Loucy (cell line): ENCODE results near the gene SPNS3.

ENCODE experiments used
- H2AFZ ChIP-seq: fragments of 200-600 bp; sonication (generic); 2 replicates; pipeline ENCODE4 v1.6.0; 2016; ENCODE audit warnings: antibody characterized with exemption, mild to moderate bottlenecking, low read length, moderate library complexity
- H3F3A ChIP-seq: fragments of 200-600 bp; 2 replicates; pipeline ENCODE4 v1.6.0; 2016; ENCODE audit warnings: antibody characterized with exemption, low read depth, mild to moderate bottlenecking
- H3K27me3 ChIP-seq: fragments of 200-600 bp; sonication (generic); 2 replicates; pipeline ENCODE4 v1.6.1; 2014; ENCODE audit warnings: low read length, mild to moderate bottlenecking; ENCODE audit not compliant: insufficient read depth, poor library complexity, severe bottlenecking
- H3K36me3 ChIP-seq: fragments of 200-600 bp; sonication (generic); 2 replicates; pipeline ENCODE4 v1.6.1; 2016; ENCODE audit warnings: low read length; ENCODE audit not compliant: insufficient read depth
- H3K4me1 ChIP-seq: fragments of 200-600 bp; sonication (generic); 2 replicates; pipeline ENCODE4 v1.5.1; 2014; ENCODE audit warnings: low read length, mild to moderate bottlenecking; ENCODE audit not compliant: insufficient read depth, poor library complexity, severe bottlenecking
- H3K4me2 ChIP-seq: fragments of 200-600 bp; sonication (generic); 2 replicates; pipeline ENCODE4 v1.6.0; 2014; ENCODE audit warnings: antibody characterized with exemption, low read length, low read depth, mild to moderate bottlenecking; ENCODE audit not compliant: poor library complexity, severe bottlenecking
- H3K4me3 ChIP-seq: fragments of 200-600 bp; sonication (generic); 2 replicates; pipeline ENCODE4 v1.5.1; 2014; ENCODE audit warnings: low read length, mild to moderate bottlenecking, mixed read lengths; ENCODE audit not compliant: poor library complexity, severe bottlenecking
- H3K79me2 ChIP-seq: fragments of 200-600 bp; sonication (generic); 2 replicates; pipeline ENCODE4 v1.6.1; 2014; ENCODE audit warnings: low read length; ENCODE audit not compliant: insufficient read depth
- H3K9ac ChIP-seq: fragments of 200-600 bp; sonication (generic); 2 replicates; pipeline ENCODE4 v1.6.0; 2014; ENCODE audit warnings: mild to moderate bottlenecking, low read depth, low read length, moderate library complexity; ENCODE audit not compliant: poor library complexity, severe bottlenecking
- H3K9me2 ChIP-seq: fragments of 200-600 bp; sonication (generic); replicated peaks from 2 replicates; pipeline ENCODE4 v1.6.1; 2016; ENCODE audit warnings: low read depth, low read length, mixed read lengths
- H3K9me3 ChIP-seq: fragments of 200-600 bp; sonication (generic); 2 replicates; pipeline ENCODE4 v1.6.1; 2014; ENCODE audit warnings: mild to moderate bottlenecking, antibody characterized with exemption, low read length, low read depth; ENCODE audit not compliant: insufficient read depth
- H4K20me1 ChIP-seq: fragments of 200-600 bp; sonication (generic); 2 replicates; pipeline ENCODE4 v1.6.0; 2014; ENCODE audit warnings: antibody characterized with exemption, low read length, mild to moderate bottlenecking; ENCODE audit not compliant: insufficient read depth, poor library complexity, severe bottlenecking
- CTCF ChIP-seq: fragments of 200-600 bp; sonication (generic); conservative IDR thresholded peaks from 2 replicates; pipeline ENCODE4 v1.5.1; 2014; ENCODE audit warnings: mild to moderate bottlenecking, antibody characterized with exemption, low read length
- EZH2phosphoT487 ChIP-seq: fragments of 200-600 bp; IDR thresholded peaks from 2 replicates; pipeline ENCODE4 v1.6.1; 2018; ENCODE audit warnings: antibody characterized with exemption, mild to moderate bottlenecking, moderate library complexity, borderline replicate concordance

SPNS3 gene

DNA sequence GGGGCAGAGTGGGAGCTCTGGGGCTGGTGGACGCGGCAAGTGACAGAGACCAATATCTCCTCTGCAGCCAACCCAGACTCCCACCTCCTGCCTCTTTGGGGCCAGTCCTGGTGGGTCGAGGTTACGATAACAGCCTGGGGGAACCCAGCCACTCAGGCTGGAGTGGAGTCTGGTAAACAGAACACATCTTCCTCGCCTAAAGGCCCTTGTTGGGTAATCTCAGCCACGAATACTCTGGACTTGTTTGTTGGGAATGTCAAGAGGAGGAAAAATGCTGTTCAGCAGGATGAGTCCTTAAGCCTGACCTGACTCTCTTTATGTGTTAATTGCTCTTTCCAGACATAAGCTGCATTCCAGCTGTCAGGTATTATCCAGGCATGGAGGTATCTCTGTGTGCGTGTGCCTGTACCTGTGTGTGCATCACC is 56.9 kb downstream of the SPNS3 start:
- Histone ChIP-seq H3K36me3 (peaks cover 37% of the 10 kb centered on the region; the same call in 1 of the 2 replicates), H3K4me2 (no peak overlapping the region), H3K4me3 (no peak overlapping the region), H3K9me2 (no peaks in the 10 kb centered on the region), H3K27me3 (no peaks in the 10 kb centered on the region), H4K20me1 (peaks cover 3% of the 10 kb centered on the region), H3K9ac (no peak overlapping the region), H3K4me1 (no peaks in the 10 kb centered on the region), H3F3A (no peaks in the 10 kb centered on the region), H3K9me3 (no peaks in the 10 kb centered on the region), H2AFZ (no peak overlapping the region), H3K79me2 (no peaks in the 10 kb centered on the region)
- TF ChIP-seq EZH2phosphoT487 (no peak), CTCF (no peak)

DNA sequence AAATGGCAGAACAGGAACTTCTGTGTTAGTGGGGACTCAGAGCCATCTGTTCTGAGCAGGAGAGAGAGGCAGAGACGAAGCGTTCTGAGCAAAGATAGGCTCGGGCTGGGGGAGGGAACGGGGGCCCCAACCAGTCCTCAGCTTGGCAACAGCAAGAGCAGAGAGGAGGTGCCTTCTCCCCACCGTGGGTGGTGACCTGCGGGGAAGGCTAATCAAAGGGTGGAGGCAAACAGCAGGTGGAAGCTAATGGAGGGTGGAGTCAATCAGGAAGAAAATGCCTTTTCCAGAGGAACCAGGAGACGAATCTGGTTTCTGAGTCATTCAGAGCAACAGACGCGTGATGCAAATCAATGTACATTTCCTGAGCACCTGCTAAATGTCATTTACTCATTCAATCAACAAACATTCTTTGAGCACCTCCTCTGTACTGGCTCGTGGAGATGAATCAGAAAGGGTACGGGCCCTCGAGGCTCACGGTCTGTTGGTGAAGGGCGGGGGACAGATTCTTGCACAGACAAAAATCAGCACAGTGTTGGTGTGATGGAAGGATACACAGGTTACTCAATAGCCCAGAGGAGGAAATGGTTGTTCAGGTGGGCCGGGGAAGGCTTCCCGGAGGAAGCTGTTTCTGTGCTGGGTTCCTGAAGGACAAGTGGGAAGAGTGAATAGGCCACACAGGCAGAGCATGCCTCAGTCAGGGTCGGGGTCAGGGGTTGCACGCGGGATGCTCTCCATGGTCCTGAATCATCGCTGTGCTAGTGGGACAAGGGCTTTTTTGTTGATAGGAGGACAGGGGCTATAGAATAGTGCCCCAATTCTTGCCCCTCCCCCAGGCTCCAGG is 59.2 kb downstream of the SPNS3 start:
- peaks cover 3% of the 10 kb centered on the region for H4K20me1 ChIP-seq
- H3K4me3 ChIP-seq: no peak overlapping the region
- no peak for TF ChIP-seq EZH2phosphoT487
- no peak for TF ChIP-seq CTCF
- H3K79me2 ChIP-seq: no peaks in the 10 kb centered on the region
- H3K9me3 ChIP-seq: no peaks in the 10 kb centered on the region
- H3K36me3 ChIP-seq: peaks cover 17% of the 10 kb centered on the region; the same call in 1 of the 2 replicates
- H3F3A ChIP-seq: peaks cover 4% of the 10 kb centered on the region
- H3K27me3 ChIP-seq: no peaks in the 10 kb centered on the region
- H3K9ac ChIP-seq: no peak overlapping the region
- H3K4me2 ChIP-seq: no peak overlapping the region
- H3K9me2 ChIP-seq: no peaks in the 10 kb centered on the region
- no peak overlapping the region for H2AFZ ChIP-seq
- peaks cover 1% of the 10 kb centered on the region for H3K4me1 ChIP-seq

DNA sequence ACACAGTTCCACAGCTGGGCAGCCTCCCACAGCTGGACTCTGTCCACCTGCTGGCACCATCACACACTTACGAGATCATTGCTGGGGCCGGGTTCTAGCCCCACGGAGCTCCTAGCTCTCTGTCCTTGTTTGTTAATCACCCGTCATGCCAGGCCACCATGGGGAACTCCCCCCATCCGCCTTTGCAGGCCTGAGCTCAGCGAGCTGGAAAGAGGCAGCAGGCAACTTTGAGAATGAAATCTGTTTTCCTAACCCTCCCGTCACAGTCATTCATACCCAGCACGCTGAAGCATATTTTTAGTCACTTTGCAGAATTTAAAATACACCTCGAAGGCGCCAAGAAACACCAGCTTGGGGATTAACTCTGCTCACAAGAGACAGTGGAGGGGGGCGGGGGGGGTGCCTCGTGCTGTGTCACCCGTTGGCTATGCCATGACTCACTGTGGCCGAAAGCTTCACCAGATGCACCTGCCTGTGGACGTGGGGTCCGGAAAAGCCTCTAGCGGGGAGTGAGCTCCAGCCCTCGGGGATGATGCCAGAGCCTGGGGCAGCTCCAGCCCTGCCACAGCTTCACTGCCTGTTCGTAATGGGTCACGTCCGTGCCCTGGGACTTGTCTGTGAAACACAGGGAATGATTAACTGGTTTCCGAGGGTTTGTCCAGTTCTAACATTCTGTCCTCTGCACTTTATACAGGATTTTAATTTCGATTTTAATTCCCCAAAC is 63.5 kb downstream of the SPNS3 start:
- H2AFZ ChIP-seq: no peak overlapping the region
- peaks cover 3% of the 10 kb centered on the region for H4K20me1 ChIP-seq
- no peak for TF ChIP-seq CTCF
- TF ChIP-seq EZH2phosphoT487: no peak
- H3K4me1 ChIP-seq: peaks cover 28% of the 10 kb centered on the region
- no peaks in the 10 kb centered on the region for H3K27me3 ChIP-seq
- no peak overlapping the region for H3K9ac ChIP-seq
- H3K9me2 ChIP-seq: no peaks in the 10 kb centered on the region
- H3K79me2 ChIP-seq: peaks cover 24% of the 10 kb centered on the region
- H3F3A ChIP-seq: peaks cover 4% of the 10 kb centered on the region
- no peak overlapping the region for H3K4me2 ChIP-seq
- H3K36me3 ChIP-seq: no peaks in the 10 kb centered on the region
- H3K9me3 ChIP-seq: no peaks in the 10 kb centered on the region
- H3K4me3 ChIP-seq: no peak overlapping the region
